DOHH2 (cell line): ENCODE measurements around the gene ANTXR1.

Experiments used
- H3F3A ChIP-seq: fragments of 200-600 bp; sonication (generic), shearing (Covaris generic); 2 replicates; pipeline ENCODE4 v1.6.0; 2016; ENCODE audit warnings: antibody characterized with exemption, mild to moderate bottlenecking; ENCODE audit not compliant: control insufficient read depth, insufficient read depth
- H3K27ac ChIP-seq: fragments of 200-600 bp; sonication (generic); 2 replicates; pipeline ENCODE4 v1.5.1; 2014; ENCODE audit warnings: low read depth, mild to moderate bottlenecking, low read length, moderate library complexity
- H3K27me3 ChIP-seq: fragments of 200-600 bp; sonication (generic); 2 replicates; pipeline ENCODE4 v1.6.1; 2014; ENCODE audit warnings: mild to moderate bottlenecking, low read length, mixed read lengths; ENCODE audit not compliant: control insufficient read depth
- H3K36me3 ChIP-seq: fragments of 200-600 bp; sonication (generic); 2 replicates; pipeline ENCODE4 v1.6.1; 2014; ENCODE audit warnings: mild to moderate bottlenecking, low read length, moderate library complexity, mixed read lengths; ENCODE audit not compliant: control insufficient read depth
- H3K4me1 ChIP-seq: fragments of 200-600 bp; sonication (generic); 2 replicates; pipeline ENCODE4 v1.6.1; 2014; ENCODE audit warnings: mild to moderate bottlenecking, low read length, mixed read lengths; ENCODE audit not compliant: control insufficient read depth
- H3K4me2 ChIP-seq: fragments of 200-600 bp; sonication (generic); 2 replicates; pipeline ENCODE4 v1.6.0; 2014; ENCODE audit warnings: mild to moderate bottlenecking, low read length, moderate library complexity
- H3K4me3 ChIP-seq: fragments of 200-600 bp; sonication (generic); 2 replicates; pipeline ENCODE4 v1.5.1; 2014; ENCODE audit warnings: mild to moderate bottlenecking, low read length, mixed read lengths
- H3K79me2 ChIP-seq: fragments of 200-600 bp; sonication (generic); 2 replicates; pipeline ENCODE4 v1.6.1; 2014; ENCODE audit warnings: mild to moderate bottlenecking, low read length, mixed read lengths; ENCODE audit not compliant: control insufficient read depth
- H3K9me2 ChIP-seq: fragments of 200-600 bp; sonication (generic); replicated peaks from 2 replicates; pipeline ENCODE4 v1.6.1; 2014; ENCODE audit warnings: mild to moderate bottlenecking, low read length, mixed read lengths; ENCODE audit not compliant: control insufficient read depth
- H3K9me3 ChIP-seq: fragments of 200-600 bp; sonication (generic); 2 replicates; pipeline ENCODE4 v1.6.1; 2014; ENCODE audit warnings: antibody characterized with exemption, low read length, mixed read lengths; ENCODE audit not compliant: control insufficient read depth, insufficient read depth
- H4K20me1 ChIP-seq: fragments of 200-600 bp; sonication (generic); 2 replicates; pipeline ENCODE4 v1.6.0; 2014; ENCODE audit warnings: low read depth, mild to moderate bottlenecking, antibody characterized with exemption, low read length, moderate library complexity; ENCODE audit not compliant: control insufficient read depth, insufficient read depth
- EZH2phosphoT487 ChIP-seq: fragments of 200-600 bp; sonication (generic); IDR thresholded peaks from 2 replicates; pipeline ENCODE4 v1.6.1; 2017; ENCODE audit warnings: borderline replicate concordance, mild to moderate bottlenecking, antibody characterized with exemption, low read length, moderate library complexity, mixed read lengths
- TF ChIP-seq, protein P1 (sequence below): fragments of 200-600 bp; sonication (generic); IDR thresholded peaks from one replicate; pipeline ENCODE4 v1.5.1; 2014; ENCODE audit warnings: antibody characterized with exemption, mild to moderate bottlenecking, low read depth, low read length; ENCODE audit not compliant: poor library complexity, severe bottlenecking

Gene ANTXR1

GRCh38 chr2:69212238-69213028 lies 199.5 kb downstream of the ANTXR1 start:
- H3K27me3 ChIP-seq = no peaks in the 10 kb centered on the region
- H3F3A ChIP-seq = no peaks in the 10 kb centered on the region
- H4K20me1 ChIP-seq = no peaks in the 10 kb centered on the region
- no peaks in the 10 kb centered on the region for H3K36me3 ChIP-seq
- H3K4me1 ChIP-seq = no peaks in the 10 kb centered on the region
- H3K9me2 ChIP-seq = no peaks in the 10 kb centered on the region
- no peak overlapping the region for H3K4me3 ChIP-seq
- H3K9me3 ChIP-seq = no peaks in the 10 kb centered on the region
- H3K4me2 ChIP-seq = no peak overlapping the region
- H3K79me2 ChIP-seq = no peaks in the 10 kb centered on the region
- TF ChIP-seq, protein P1, sequence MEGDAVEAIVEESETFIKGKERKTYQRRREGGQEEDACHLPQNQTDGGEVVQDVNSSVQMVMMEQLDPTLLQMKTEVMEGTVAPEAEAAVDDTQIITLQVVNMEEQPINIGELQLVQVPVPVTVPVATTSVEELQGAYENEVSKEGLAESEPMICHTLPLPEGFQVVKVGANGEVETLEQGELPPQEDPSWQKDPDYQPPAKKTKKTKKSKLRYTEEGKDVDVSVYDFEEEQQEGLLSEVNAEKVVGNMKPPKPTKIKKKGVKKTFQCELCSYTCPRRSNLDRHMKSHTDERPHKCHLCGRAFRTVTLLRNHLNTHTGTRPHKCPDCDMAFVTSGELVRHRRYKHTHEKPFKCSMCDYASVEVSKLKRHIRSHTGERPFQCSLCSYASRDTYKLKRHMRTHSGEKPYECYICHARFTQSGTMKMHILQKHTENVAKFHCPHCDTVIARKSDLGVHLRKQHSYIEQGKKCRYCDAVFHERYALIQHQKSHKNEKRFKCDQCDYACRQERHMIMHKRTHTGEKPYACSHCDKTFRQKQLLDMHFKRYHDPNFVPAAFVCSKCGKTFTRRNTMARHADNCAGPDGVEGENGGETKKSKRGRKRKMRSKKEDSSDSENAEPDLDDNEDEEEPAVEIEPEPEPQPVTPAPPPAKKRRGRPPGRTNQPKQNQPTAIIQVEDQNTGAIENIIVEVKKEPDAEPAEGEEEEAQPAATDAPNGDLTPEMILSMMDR = no peak
- no peak for TF ChIP-seq EZH2phosphoT487
- H3K27ac ChIP-seq = no peak overlapping the region

DNA sequence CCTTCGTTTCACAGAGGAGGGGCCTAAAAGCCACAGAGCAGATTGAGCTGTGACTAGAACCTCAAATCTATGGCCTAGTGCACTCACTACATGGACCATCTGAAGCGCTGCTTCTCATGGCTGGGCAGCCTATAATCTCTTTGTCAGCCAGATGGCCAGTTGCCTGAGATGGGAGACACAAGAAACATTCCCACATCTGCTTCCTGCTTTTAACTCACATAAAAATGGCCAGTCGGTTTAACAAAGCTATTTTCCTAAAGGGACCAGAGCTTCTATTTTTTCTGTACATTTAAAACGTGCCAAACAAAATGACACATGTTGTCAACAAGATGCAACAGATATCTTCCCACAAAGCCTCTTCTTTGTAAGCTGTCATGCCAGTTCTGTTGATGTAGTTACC lies 200.2 kb downstream of the ANTXR1 start:
- no peaks in the 10 kb centered on the region for H3K27me3 ChIP-seq
- no peaks in the 10 kb centered on the region for H4K20me1 ChIP-seq
- H3F3A ChIP-seq = no peaks in the 10 kb centered on the region
- no peak overlapping the region for H3K4me3 ChIP-seq
- H3K4me1 ChIP-seq = no peaks in the 10 kb centered on the region
- H3K36me3 ChIP-seq = no peaks in the 10 kb centered on the region
- H3K9me2 ChIP-seq = no peaks in the 10 kb centered on the region
- TF ChIP-seq, protein P1 = no peak
- no peak for TF ChIP-seq EZH2phosphoT487
- H3K9me3 ChIP-seq = no peaks in the 10 kb centered on the region
- no peak overlapping the region for H3K4me2 ChIP-seq
- no peaks in the 10 kb centered on the region for H3K79me2 ChIP-seq
- no peak overlapping the region for H3K27ac ChIP-seq

DNA sequence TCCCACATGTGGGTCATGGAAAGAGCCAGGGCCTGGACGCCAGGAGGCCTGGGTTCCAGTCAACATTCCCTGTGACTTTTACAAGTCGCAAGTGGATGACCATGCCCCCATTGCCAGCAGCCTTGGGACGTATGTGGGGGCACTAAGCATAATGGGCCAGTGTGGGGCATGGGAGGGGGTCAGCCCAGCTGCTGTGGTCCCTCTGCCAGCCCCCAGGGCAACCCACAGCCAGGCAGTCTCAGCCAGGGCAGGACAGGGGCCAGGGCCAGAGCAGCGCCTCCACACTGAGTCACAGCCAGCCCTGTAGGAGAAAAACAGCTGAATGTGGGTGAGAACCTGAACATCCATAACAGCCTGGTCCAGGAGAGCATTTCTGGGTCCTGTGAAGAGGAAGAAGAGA lies 200.8 kb downstream of the ANTXR1 start:
- no peak for TF ChIP-seq EZH2phosphoT487
- TF ChIP-seq, protein P1 = no peak

More for the DNA sequence above, 200.8 kb downstream of the ANTXR1 start:
- Histone ChIP-seq H3K79me2 (no peaks in the 10 kb centered on the region), H3K27me3 (no peaks in the 10 kb centered on the region), H4K20me1 (no peaks in the 10 kb centered on the region), H3K36me3 (no peaks in the 10 kb centered on the region), H3K4me3 (no peak overlapping the region), H3K4me2 (no peak overlapping the region), H3K27ac (no peak overlapping the region), H3K4me1 (no peaks in the 10 kb centered on the region), H3K9me2 (no peaks in the 10 kb centered on the region), H3K9me3 (no peaks in the 10 kb centered on the region), H3F3A (no peaks in the 10 kb centered on the region)
